ENCODE data around the gene PUSL1.

Gene PUSL1

GRCh38 chr1:1285102-1285571 lies 23.3 kb upstream of the PUSL1 start:
- TF ChIP-seq CTCF (IDR thresholded peaks at IDR 0.05) = no peak
- Histone ChIP-seq H3K4me1 (peaks cover 3% of the 10 kb centered on the region), H3K79me2 (no peaks in the 10 kb centered on the region), H3K4me2 (ENCODE audit: low read length) (no peak overlapping the region), H3K36me3 (ENCODE audit: control insufficient read depth, insufficient read depth, low read length) (no peaks in the 10 kb centered on the region), H3K9ac (no peak overlapping the region), H3K27ac (no peak overlapping the region), H3K9me3 (ENCODE audit: control insufficient read depth, low read length) (no peaks in the 10 kb centered on the region), H2AFZ (no peak overlapping the region), H3K27me3 (ENCODE audit: control insufficient read depth, insufficient read depth, low read length) (no peaks in the 10 kb centered on the region), H3K4me3 (ENCODE audit: low read depth, low read length) (no peak overlapping the region)

- no peaks in the 10 kb centered on the region for H3K36me3 ChIP-seq (ENCODE audit: control insufficient read depth, insufficient read depth, low read length)
- no peaks in the 10 kb centered on the region for H3K27me3 ChIP-seq (ENCODE audit: control insufficient read depth, insufficient read depth, low read length)
- H3K79me2 ChIP-seq = no peaks in the 10 kb centered on the region
- H3K4me1 ChIP-seq = peaks cover 3% of the 10 kb centered on the region
- no peak overlapping the region for H3K9ac ChIP-seq
- no peaks in the 10 kb centered on the region for H3K9me3 ChIP-seq (ENCODE audit: control insufficient read depth, low read length)
- TF ChIP-seq CTCF (IDR thresholded peaks at IDR 0.05) = no peak
- no peak overlapping the region for H3K27ac ChIP-seq
- no peak overlapping the region for H3K4me2 ChIP-seq (ENCODE audit: low read length)
- H2AFZ ChIP-seq = no peak overlapping the region
- H3K4me3 ChIP-seq (ENCODE audit: low read depth, low read length) = no peak overlapping the region
These were observed 22.6 kb upstream of the PUSL1 start for GRCh38 chr1:1285611-1286311.

GRCh38 chr1:1286313-1287261 lies 21.8 kb upstream of the PUSL1 start:
- Histone ChIP-seq H3K9me3 (ENCODE audit: control insufficient read depth, low read length) (no peaks in the 10 kb centered on the region), H3K4me3 (ENCODE audit: low read depth, low read length) (no peak overlapping the region), H2AFZ (no peak overlapping the region), H3K27me3 (ENCODE audit: control insufficient read depth, insufficient read depth, low read length) (no peaks in the 10 kb centered on the region), H3K36me3 (ENCODE audit: control insufficient read depth, insufficient read depth, low read length) (no peaks in the 10 kb centered on the region), H3K4me2 (ENCODE audit: low read length) (no peak overlapping the region), H3K79me2 (no peaks in the 10 kb centered on the region), H3K9ac (no peak overlapping the region), H3K27ac (no peak overlapping the region), H3K4me1 (peaks cover 3% of the 10 kb centered on the region)
- no peak for TF ChIP-seq CTCF (IDR thresholded peaks at IDR 0.05)

GRCh38 chr1:1287288-1288110 lies 20.9 kb upstream of the PUSL1 start:
- H3K27ac ChIP-seq = no peak overlapping the region
- H3K4me1 ChIP-seq = no peaks in the 10 kb centered on the region
- H3K4me2 ChIP-seq (ENCODE audit: low read length) = no peak overlapping the region
- H3K9me3 ChIP-seq (ENCODE audit: control insufficient read depth, low read length) = no peaks in the 10 kb centered on the region
- H3K36me3 ChIP-seq (ENCODE audit: control insufficient read depth, insufficient read depth, low read length) = no peaks in the 10 kb centered on the region
- no peak for TF ChIP-seq CTCF (IDR thresholded peaks at IDR 0.05)
- no peak overlapping the region for H3K4me3 ChIP-seq (ENCODE audit: low read depth, low read length)
- no peaks in the 10 kb centered on the region for H3K27me3 ChIP-seq (ENCODE audit: control insufficient read depth, insufficient read depth, low read length)
- no peaks in the 10 kb centered on the region for H3K79me2 ChIP-seq
- no peak overlapping the region for H3K9ac ChIP-seq
- H2AFZ ChIP-seq = no peak overlapping the region

Data from parathyroid adenoma (tissue), 2 donors.